COR-L47 (cell line): ENCODE data around the gene ERGIC3.
A peak's percentile ranks its signal among the peaks of the same experiment; 100 is the strongest.
"Not testable (repeated sequence)": the region's sequence is repeated elsewhere in the genome, so short reads cannot be mapped to it uniquely, and the experiment has no call there.

Experiments
- DNase-seq: peaks from one replicate; lab custom pipeline; 2025; lab: John Stamatoyannopoulos, UW

ERGIC3 gene

GRCh38 chr20:35541783-35542662, at the start of gene ERGIC3:
Gene ERGIC3 (plus strand): TSS chr20:35542078. CDS start chr20:35542098, 20 bp downstream.
- peak; percentile 94 for DNase-seq

- DNase-seq: no peak
Observed at GRCh38 chr20:35492352-35492751, 49.5 kb upstream of the ERGIC3 start.

- DNase-seq: no peak
Observed at GRCh38 chr20:35496481-35496880, 45.4 kb upstream of the ERGIC3 start.

GRCh38 chr20:35497320-35497719, 44.6 kb upstream of the ERGIC3 start:
- no peak for DNase-seq

- no peak for DNase-seq
Observed at GRCh38 chr20:35497780-35498189, 44.1 kb upstream of the ERGIC3 start.

DNA sequence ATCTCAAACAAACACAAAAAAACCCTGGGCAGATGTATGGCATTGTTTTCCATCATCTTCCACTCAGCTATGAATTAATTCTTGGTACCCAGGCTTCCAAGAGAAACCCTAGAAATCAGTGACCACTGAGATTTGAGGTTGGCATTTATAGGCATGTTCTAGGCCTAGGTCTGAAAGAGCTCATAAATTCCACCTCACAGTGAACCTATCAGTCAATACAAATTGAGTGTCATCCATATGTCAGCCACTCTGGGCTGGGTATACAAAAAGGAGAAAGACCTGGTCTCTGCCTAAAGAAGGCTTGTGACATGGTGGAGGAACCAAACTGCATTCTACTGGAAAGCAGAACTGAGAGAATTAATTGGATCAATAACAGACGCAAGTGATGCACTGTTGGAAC, 42.6 kb upstream of the ERGIC3 start:
- no peak for DNase-seq

DNA sequence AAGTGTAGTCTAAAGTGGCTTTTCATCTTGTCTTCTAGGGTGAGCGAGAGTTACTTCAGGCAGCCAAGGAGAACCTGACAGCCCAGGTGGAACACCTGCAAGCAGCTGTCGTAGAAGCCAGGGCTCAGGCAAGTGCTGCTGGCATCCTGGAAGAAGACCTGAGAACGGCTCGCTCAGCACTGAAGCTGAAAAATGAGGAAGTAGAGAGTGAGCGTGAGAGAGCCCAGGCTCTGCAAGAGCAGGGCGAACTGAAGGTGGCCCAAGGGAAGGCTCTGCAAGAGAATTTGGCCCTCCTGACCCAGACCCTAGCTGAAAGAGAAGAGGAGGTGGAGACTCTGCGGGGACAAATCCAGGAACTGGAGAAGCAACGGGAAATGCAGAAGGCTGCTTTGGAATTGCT, 39.5 kb upstream of the ERGIC3 start:
- DNase-seq: no peak

DNA sequence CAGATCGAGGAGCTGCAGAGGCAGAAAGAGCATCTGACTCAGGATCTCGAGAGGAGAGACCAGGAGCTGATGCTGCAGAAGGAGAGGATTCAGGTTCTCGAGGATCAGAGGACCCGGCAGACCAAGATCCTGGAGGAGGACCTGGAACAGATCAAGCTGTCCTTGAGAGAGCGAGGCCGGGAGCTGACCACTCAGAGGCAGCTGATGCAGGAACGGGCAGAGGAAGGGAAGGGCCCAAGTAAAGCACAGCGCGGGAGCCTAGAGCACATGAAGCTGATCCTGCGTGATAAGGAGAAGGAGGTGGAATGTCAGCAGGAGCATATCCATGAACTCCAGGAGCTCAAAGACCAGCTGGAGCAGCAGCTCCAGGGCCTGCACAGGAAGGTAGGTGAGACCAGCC, 38.6 kb upstream of the ERGIC3 start:
- DNase-seq: no peak

GRCh38 chr20:35503841-35504561, 37.9 kb upstream of the ERGIC3 start:
- peak; percentile 12 for DNase-seq

DNA sequence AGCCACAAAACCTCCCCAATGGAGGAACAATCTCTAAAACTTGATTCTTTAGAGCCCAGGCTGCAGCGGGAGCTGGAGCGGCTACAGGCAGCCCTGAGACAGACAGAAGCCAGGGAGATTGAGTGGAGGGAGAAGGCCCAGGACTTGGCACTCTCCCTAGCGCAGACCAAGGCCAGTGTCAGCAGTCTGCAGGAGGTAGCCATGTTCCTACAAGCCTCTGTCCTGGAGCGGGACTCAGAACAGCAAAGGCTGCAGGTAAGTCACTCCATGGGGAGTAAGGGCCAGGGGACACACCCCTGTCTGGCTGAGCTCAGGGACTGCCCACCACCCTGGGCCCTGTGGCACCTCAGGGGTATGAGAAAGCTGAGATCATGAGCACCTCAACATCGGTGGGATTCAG, 37.1 kb upstream of the ERGIC3 start:
- DNase-seq: no peak

DNA sequence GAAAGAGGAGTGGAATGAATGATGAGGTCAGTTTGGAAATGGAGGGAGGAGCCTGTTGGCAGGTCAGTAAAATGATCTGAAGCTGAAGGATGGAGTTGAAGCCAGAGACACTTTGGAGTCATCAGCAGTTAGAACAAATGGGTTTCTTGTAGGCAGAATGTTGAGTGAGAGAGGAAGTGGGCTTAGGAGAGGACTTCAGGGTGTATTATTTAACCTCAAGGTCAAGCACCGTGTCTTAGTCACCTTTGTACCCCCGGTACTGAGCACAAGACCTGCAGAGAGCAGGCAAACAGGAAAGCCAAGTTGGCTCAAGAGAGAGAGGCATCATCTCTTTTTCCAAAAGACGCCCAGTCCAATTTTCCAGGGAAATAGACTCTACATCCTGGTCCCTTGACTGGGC, 35.7 kb upstream of the ERGIC3 start:
- DNase-seq: no peak

GRCh38 chr20:35506872-35507638, 34.8 kb upstream of the ERGIC3 start:
- DNase-seq: no peak

DNA sequence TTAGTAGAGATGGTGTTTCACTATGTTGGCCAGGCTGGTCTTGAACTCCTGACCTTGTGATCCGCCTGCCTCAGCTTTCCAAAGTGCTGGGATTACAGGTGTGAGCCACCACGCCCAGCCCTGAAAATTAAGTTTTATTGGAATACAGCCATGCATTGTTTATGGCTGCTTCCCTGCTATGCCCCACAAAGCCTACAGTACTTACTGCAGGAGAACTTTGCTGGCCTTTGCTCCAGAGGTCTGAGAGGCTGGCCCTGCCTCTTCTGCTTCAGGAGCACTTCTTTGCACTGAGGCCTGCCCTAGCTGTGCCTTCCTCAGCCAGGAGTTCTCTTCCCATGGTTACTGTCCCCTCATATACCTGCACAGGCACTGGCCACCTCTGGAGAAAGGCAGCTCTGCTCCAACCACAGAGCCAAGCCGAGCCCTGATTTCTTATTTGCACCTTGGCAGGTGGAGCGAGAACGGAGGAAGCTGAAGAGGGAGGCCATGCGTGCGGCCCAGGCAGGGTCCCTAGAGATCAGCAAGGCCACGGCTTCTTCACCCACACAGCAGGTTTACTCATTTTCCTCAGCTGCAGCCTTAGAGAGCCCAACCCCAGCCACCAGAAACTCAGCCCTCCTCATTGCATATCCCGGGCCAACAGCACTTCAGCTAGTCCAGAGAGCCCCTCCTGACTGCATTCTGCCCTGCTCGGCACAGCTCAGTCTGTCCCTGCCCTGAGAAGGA, 33.2 kb upstream of the ERGIC3 start:
- no peak for DNase-seq

DNA sequence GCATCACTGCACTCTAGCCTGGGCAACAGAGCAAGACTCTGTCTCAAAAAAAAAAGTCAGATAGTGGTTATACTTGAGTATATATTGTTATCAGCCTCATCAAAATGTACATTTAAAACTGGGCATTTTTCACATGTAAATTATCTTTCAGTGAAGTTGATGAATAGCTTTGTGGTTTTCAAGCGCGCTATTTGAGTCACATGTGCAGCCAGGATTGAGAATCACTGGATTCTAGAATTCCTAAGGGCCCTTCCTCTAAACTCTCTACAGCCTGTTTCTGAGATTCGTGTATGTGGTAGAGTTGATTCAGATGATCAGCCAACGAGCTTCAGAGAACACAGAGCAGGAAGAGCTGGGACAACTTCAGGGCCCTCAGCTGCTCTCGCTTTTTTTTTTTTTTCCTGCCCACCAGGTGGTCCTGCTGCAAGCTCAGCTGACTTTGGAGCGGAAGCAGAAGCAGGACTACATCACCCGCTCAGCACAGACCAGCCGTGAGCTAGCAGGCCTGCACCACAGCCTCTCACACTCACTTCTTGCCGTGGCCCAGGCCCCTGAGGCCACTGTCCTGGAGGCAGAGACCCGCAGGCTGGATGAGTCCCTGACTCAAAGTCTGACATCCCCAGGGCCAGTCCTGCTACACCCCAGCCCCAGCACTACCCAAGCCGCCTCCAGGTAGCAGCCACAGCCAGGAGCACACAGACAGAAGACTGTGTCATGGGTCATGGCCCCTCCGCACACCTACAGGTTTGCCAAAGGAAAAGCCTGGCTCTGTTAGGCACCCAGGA, 30.7 kb upstream of the ERGIC3 start:
- DNase-seq: no peak

DNA sequence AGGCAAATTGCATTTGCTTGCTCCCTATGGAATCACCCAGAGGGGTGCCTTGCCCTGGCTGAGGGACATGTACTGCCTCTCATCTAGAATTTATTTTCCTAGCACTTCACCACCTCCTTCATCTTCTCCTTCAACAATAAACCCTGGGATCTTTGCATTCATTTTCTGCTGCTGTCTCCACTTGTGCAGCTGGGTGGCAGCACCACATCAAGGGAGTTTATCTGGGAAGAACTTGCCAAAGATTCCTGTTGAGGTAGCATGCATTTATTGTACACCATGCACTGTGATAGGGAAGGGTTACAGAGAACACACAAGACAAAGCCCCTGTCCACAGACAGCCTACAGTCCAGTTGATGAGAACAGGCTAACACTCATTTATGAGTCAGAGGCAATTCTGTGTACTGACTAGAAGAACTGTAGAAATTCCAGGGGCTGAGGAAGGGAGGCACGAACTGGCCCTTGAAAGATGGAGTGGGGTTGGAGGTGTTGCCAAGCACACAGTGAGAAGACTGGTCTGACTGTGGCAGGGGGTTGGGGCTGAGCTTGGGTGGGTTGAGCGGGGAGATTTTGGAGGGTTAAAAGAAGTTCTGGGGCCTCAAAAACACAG, 30.0 kb upstream of the ERGIC3 start:
- DNase-seq: no peak

DNA sequence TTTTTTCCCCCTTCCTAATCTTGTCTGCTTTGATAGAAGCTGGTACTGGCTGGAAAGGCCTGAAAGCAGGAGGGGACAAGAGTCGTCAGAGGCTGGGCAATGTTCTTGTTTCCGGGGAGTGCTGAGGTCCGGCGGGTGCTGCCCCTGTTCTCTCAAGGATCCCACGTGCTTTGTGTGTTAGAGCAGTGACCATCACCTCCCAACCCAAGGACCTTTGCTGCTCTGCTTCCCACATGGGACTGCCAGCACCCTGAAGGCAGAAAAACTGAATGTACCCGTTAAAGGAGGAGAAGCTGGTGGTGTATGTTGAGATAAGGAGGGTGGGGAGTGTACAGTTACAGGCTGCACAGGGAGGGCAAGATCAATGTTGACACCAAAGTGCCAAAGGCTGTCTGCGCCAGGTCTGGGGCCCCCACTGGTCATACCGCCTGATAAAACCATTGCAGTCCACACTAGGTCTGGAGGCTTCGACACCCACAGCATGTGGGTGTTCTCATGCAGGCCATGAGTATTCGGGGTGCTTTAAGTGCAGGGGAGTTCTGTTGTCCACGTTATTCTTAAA, 27.4 kb upstream of the ERGIC3 start:
- DNase-seq: no peak

GRCh38 chr20:35515341-35515740, 26.5 kb upstream of the ERGIC3 start:
- no peak for DNase-seq

- DNase-seq: no peak
Observed at GRCh38 chr20:35515949-35516645, 25.8 kb upstream of the ERGIC3 start.

DNA sequence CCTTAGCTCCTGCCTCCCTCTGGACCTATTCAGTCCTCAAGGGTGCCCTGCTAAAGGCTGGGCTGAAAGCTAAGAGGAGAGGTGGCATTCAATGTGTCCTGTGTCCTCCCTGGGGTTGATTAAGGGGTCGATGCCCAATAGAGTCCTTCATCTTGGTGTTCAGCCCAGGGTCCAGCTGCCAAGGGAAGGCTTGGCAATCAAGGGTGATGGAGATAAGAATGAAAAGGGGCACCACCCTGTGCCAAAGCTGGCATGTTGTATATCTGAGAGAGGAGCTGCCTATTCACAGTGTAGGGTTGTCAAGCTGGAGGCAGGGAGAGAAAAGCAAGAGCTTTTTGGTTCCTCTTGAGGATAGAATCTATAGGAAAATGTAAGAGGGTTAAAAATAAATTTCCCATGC, 24.8 kb upstream of the ERGIC3 start:
- no peak for DNase-seq

GRCh38 chr20:35517767-35518166, 24.1 kb upstream of the ERGIC3 start:
- DNase-seq: not testable (repeated sequence)
